SK-N-SH (cell line): ENCODE results near the gene GPNMB.

ENCODE experiments used
- CHD2 ChIP-seq: fragments of 150-350 bp; IDR thresholded peaks from 2 replicates; pipeline ENCODE4 v1.6.1; 2018; ENCODE audit warnings: low read length; ENCODE audit not compliant: partially characterized antibody
- FOXM1 ChIP-seq: IDR thresholded peaks from 2 replicates; pipeline ENCODE4 v1.4.0; 2012; ENCODE audit warnings: low read depth, mild to moderate bottlenecking
- POLR2AphosphoS5 ChIP-seq: IDR thresholded peaks from 2 replicates; pipeline ENCODE4 v1.6.1; 2012; ENCODE audit warnings: low read depth, low read length
- RFX5 ChIP-seq: IDR thresholded peaks from 2 replicates; pipeline ENCODE4 v1.6.1; 2012; ENCODE audit warnings: mild to moderate bottlenecking, improper control_type of control experiment, low read length
- SIN3A ChIP-seq: IDR thresholded peaks from 2 replicates; pipeline ENCODE4 v1.6.1; 2012; ENCODE audit warnings: low read depth, mild to moderate bottlenecking, low read length, moderate library complexity, borderline replicate concordance
- SMC3 ChIP-seq: IDR thresholded peaks from 2 replicates; pipeline ENCODE4 v1.6.1; 2012; ENCODE audit warnings: low read depth, low read length, improper control_type of control experiment
- TAF1 ChIP-seq: IDR thresholded peaks from 2 replicates; pipeline ENCODE4 v1.6.1; 2012; ENCODE audit warnings: low read depth, mild to moderate bottlenecking, low read length, moderate library complexity, borderline replicate concordance
- TF ChIP-seq, protein P1 (sequence below): IDR thresholded peaks from 2 replicates; pipeline ENCODE4 v1.6.1; 2012; ENCODE audit warnings: mild to moderate bottlenecking, low read depth, low read length, moderate library complexity
- TF ChIP-seq, protein P2 (sequence below): fragments of 200-600 bp; sonication (generic); IDR thresholded peaks from 2 replicates; pipeline ENCODE4 v1.6.1; 2017; ENCODE audit warnings: antibody characterized with exemption, mild to moderate bottlenecking, moderate library complexity

DNA sequence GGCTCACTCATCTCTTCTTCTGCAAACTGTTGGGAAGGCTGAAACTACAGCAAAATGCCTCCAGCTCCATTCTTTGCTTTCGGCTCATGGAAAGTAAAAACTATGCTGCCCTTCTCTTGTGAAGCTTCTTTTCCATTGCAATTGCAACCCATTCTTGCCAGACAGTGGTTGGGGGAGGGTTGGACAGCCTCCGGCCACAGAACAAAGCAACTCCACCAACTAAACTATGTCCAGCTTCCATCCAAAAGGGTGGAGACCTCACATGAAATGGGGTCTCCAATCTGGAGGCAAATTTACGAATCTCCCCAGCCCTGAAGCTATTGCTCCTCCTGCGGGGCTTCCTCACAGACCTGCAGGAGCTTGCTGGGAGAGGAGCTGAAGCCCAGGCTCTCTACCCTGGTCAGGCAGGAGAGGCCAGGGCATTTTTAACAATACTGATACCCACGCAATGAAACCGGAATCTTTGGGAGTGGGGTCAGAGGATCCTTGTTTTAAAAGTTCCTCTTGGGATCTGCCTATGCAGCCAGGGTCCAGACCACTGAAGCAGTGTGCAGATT is 549 bp downstream of the GPNMB start:
- TF ChIP-seq, protein P1, sequence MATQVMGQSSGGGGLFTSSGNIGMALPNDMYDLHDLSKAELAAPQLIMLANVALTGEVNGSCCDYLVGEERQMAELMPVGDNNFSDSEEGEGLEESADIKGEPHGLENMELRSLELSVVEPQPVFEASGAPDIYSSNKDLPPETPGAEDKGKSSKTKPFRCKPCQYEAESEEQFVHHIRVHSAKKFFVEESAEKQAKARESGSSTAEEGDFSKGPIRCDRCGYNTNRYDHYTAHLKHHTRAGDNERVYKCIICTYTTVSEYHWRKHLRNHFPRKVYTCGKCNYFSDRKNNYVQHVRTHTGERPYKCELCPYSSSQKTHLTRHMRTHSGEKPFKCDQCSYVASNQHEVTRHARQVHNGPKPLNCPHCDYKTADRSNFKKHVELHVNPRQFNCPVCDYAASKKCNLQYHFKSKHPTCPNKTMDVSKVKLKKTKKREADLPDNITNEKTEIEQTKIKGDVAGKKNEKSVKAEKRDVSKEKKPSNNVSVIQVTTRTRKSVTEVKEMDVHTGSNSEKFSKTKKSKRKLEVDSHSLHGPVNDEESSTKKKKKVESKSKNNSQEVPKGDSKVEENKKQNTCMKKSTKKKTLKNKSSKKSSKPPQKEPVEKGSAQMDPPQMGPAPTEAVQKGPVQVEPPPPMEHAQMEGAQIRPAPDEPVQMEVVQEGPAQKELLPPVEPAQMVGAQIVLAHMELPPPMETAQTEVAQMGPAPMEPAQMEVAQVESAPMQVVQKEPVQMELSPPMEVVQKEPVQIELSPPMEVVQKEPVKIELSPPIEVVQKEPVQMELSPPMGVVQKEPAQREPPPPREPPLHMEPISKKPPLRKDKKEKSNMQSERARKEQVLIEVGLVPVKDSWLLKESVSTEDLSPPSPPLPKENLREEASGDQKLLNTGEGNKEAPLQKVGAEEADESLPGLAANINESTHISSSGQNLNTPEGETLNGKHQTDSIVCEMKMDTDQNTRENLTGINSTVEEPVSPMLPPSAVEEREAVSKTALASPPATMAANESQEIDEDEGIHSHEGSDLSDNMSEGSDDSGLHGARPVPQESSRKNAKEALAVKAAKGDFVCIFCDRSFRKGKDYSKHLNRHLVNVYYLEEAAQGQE, result no peak
- TF ChIP-seq RFX5 (no peak), SIN3A (no peak), POLR2AphosphoS5 (no peak), SMC3 (no peak), CHD2 (no peak), FOXM1 (no peak), TAF1 (no peak)
- TF ChIP-seq, protein P2, sequence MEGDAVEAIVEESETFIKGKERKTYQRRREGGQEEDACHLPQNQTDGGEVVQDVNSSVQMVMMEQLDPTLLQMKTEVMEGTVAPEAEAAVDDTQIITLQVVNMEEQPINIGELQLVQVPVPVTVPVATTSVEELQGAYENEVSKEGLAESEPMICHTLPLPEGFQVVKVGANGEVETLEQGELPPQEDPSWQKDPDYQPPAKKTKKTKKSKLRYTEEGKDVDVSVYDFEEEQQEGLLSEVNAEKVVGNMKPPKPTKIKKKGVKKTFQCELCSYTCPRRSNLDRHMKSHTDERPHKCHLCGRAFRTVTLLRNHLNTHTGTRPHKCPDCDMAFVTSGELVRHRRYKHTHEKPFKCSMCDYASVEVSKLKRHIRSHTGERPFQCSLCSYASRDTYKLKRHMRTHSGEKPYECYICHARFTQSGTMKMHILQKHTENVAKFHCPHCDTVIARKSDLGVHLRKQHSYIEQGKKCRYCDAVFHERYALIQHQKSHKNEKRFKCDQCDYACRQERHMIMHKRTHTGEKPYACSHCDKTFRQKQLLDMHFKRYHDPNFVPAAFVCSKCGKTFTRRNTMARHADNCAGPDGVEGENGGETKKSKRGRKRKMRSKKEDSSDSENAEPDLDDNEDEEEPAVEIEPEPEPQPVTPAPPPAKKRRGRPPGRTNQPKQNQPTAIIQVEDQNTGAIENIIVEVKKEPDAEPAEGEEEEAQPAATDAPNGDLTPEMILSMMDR, result no peak
